ENCODE measurements around the gene CCND2. TPM values are rescaled to one million over a fixed set of nuclear protein-coding genes. Genes with fewer than 3 reads are reported as not detected.
A peak's percentile ranks its signal among the peaks of the same experiment; 100 is the strongest.

CCND2 gene
- total RNA-seq, 4 donors from 2014 or later, result 73.3 to 116 (median 92.6) TPM

DNA sequence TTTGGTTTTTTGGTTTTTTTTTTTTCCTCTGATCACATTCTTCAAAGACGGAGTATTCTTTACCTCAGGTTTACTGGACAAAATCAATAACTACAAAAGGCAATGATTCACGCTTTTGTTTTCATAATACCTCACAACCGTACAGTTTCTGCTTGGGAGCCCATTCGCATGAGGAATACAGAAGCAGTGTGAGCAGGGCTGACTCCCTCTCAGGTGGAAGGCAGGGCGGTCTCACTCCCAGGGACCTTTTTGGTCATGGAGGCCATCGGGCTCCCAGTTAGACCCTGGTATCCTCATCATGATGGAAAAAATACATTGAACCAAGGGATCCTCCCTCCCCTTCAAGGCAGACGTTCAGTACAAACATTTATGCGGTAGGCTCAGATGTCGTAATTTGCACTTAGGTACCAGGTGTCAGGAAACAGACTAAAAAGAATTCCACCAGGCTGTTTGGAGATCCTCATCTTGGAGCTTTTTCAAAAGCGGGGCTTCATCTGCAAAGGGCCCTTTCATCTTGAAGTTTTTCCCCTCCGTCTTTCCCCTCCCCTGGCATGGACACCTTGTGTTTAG, 28.5 kb downstream of the CCND2 start:
- ATAC-seq (ENCODE audit: low FRiP score), result no peak
- TF ChIP-seq, protein P1, sequence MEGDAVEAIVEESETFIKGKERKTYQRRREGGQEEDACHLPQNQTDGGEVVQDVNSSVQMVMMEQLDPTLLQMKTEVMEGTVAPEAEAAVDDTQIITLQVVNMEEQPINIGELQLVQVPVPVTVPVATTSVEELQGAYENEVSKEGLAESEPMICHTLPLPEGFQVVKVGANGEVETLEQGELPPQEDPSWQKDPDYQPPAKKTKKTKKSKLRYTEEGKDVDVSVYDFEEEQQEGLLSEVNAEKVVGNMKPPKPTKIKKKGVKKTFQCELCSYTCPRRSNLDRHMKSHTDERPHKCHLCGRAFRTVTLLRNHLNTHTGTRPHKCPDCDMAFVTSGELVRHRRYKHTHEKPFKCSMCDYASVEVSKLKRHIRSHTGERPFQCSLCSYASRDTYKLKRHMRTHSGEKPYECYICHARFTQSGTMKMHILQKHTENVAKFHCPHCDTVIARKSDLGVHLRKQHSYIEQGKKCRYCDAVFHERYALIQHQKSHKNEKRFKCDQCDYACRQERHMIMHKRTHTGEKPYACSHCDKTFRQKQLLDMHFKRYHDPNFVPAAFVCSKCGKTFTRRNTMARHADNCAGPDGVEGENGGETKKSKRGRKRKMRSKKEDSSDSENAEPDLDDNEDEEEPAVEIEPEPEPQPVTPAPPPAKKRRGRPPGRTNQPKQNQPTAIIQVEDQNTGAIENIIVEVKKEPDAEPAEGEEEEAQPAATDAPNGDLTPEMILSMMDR (IDR thresholded peaks at IDR 0.05), result no peak
- no peak for DNase-seq (ENCODE audit: low spot score)

DNA sequence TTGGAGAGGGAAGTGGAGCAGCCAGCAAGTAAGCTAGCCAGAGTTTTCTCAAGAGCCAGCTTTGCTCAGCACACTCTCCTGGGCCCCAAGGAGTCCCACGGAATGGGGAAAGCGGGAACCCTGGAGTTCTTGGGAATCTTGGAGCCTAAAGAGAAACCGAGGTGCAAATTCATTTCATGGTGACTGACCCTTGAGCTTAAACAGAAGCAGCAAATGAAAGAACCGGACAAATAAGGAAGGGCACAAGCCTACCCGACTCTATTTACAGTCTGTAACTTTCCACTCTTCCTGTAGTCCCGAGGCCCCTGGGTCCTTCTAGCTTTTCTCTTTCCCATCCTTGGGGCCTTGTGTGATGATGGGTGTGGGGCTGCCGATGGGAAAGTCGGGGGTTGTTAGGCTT, 29.3 kb downstream of the CCND2 start:
- no peak for DNase-seq (ENCODE audit: low spot score)
- TF ChIP-seq, protein P1 (IDR thresholded peaks at IDR 0.05), result no peak
- no peak for ATAC-seq (ENCODE audit: low FRiP score)

DNA sequence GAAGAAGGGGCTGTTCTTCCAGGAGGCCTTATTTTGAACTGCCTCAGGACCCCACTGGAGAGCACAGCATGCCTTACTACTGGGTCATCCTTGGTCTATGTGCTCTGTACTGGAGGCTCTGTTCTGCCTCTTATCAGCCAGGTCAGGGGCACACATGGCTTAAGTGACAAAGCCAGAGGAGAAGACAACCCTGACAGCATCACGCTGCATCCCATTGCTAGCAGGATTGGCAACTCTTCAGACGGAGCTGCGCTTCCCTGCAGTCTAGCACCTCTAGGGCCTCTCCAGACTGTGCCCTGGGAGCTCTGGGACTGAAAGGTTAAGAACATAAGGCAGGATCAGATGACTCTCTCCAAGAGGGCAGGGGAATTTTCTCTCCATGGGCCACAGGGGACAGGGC, 30.2 kb downstream of the CCND2 start:
- no peak for DNase-seq (ENCODE audit: low spot score)
- TF ChIP-seq, protein P1 (IDR thresholded peaks at IDR 0.05), result no peak
- no peak for ATAC-seq (ENCODE audit: low FRiP score)

DNA sequence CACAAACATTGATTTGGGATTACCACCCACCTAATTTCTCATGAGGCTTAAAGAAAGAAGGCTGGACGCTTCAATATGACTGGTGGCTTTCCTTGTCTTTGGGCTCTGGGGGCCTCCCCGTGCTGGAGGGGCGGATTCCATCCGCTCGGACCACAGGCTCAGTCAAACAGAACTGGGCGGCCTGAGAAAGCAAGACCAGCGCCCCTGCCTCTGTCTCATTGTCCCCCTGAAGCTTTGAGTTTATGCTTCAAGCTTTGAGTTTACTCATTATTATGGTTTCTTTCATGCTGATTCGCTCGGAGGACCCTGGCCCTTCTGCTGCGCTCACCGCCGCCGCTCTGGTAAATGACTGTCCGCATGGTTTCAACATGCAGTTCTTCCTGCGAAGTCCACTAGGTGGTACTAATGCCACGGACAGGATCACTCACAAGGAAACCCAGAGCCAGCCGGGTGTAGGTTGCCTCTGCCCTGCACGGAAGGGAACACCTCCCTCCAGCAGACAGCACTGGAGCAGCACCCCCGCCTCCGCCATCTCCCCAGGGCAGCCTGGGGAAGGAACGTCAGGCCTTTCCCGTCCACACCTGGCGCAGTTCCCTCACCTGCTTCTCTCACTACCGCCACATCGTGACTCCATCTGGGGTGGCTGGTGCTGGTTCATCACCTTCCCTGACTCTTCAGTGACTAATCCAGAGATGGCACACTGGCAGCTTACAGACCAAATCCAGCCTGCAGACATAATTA, 34.2 kb downstream of the CCND2 start:
- DNase-seq (ENCODE audit: low spot score) (peak; percentile 28), ATAC-seq (ENCODE audit: low FRiP score) (peak; percentile 97)

GRCh38 chr12:4308334-4308950, 34.9 kb downstream of the CCND2 start:
- TF ChIP-seq, protein P1 (IDR thresholded peaks at IDR 0.05), result no peak
- peak; percentile 15 for ATAC-seq (ENCODE audit: low FRiP score)
- no peak for DNase-seq (ENCODE audit: low spot score)

More for the DNA sequence above, 34.2 kb downstream of the CCND2 start:
- TF ChIP-seq, protein P1 (IDR thresholded peaks at IDR 0.05), result peak in 1 of 3 donors; percentile 11

GRCh38 chr12:4311776-4312175, 38.2 kb downstream of the CCND2 start:
- DNase-seq (ENCODE audit: low spot score) (no peak), ATAC-seq (ENCODE audit: low FRiP score) (no peak)
- TF ChIP-seq, protein P1 (IDR thresholded peaks at IDR 0.05), result no peak
